ENCODE results near the gene BBS9.

DNA sequence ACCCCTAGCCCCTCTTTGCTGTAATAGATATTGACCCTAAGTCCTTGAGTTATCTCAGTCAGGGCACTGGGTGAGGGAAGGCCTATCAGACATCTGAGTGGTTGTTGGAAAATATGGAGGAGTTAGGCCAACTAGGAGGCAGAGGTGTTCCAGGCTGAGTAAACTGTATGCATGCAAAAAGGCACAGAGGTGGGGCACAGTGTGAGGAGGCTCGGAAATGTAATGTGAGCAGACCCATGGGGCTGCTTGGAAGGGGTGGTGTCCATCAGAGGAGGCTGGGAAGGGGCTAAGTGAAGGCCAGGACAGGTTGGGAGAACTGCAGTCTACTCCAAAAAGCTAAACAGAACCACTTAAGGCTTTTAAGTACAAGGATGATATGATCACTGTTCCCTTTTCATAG, 452.7 kb downstream of the BBS9 start:
- TF ChIP-seq EZH2 (IDR thresholded peaks at IDR 0.05): no peak
- no peak for TF ChIP-seq POLR2AphosphoS5 (IDR thresholded peaks at IDR 0.05; ENCODE audit: borderline replicate concordance, low read depth, low read length)
- TF ChIP-seq FOXP2 (optimal IDR thresholded peaks at IDR 0.05; ENCODE audit: control extremely low read depth, extremely low read length, insufficient read depth): no peak

All from SK-N-MC (cell line).